GM18508 (cell line): ENCODE results near the gene PTMS.

Experiments
- ATAC-seq: cut with Tn5 transposase; IDR thresholded peaks from one replicate; pipeline ENCODE4 v1.9.1; 2021; ENCODE audit warnings: moderate number of reproducible peaks; ENCODE audit not compliant: insufficient read depth, unreplicated experiment

Gene PTMS

GRCh38 chr12:6784761-6785160, 18.6 kb downstream of the PTMS start:
- ATAC-seq, result no peak

- ATAC-seq, result no peak
Measured at GRCh38 chr12:6786416-6787094, 20.4 kb downstream of the PTMS start.

- ATAC-seq, result no peak
Measured at GRCh38 chr12:6787309-6787708, 21.1 kb downstream of the PTMS start.

- ATAC-seq, result no peak
Measured at GRCh38 chr12:6788972-6789924, 23.1 kb downstream of the PTMS start, which contains the start of gene CD4. CD4 (plus strand) TSS chr12:6789528; CDS start chr12:6800139, 10,611 bp downstream.

- ATAC-seq, result no peak
Measured at GRCh38 chr12:6790496-6791150, 24.5 kb downstream of the PTMS start.

- no peak for ATAC-seq
Measured at GRCh38 chr12:6791931-6792520, 25.9 kb downstream of the PTMS start.

- no peak for ATAC-seq
Measured at GRCh38 chr12:6792522-6793201, 26.5 kb downstream of the PTMS start.

- ATAC-seq, result no peak
Measured at GRCh38 chr12:6795088-6795487, 28.9 kb downstream of the PTMS start.

GRCh38 chr12:6796576-6796975, 30.4 kb downstream of the PTMS start:
- ATAC-seq, result no peak

GRCh38 chr12:6799147-6799546, 33.0 kb downstream of the PTMS start:
- ATAC-seq, result no peak

GRCh38 chr12:6807170-6807569, 41.0 kb downstream of the PTMS start:
- no peak for ATAC-seq

GRCh38 chr12:6809056-6809455, 42.9 kb downstream of the PTMS start:
- no peak for ATAC-seq

- no peak for ATAC-seq
Measured at GRCh38 chr12:6810758-6811157, 44.6 kb downstream of the PTMS start.

- ATAC-seq, result no peak
Measured at GRCh38 chr12:6813363-6813762, 47.2 kb downstream of the PTMS start.

- no peak for ATAC-seq
Measured at GRCh38 chr12:6816598-6816997, 50.4 kb downstream of the PTMS start.

GRCh38 chr12:6817098-6817497, 50.9 kb downstream of the PTMS start:
- ATAC-seq, result no peak

GRCh38 chr12:6817662-6818157, 51.5 kb downstream of the PTMS start:
- no peak for ATAC-seq

GRCh38 chr12:6818222-6818621, 52.1 kb downstream of the PTMS start:
- ATAC-seq, result no peak

- ATAC-seq, result no peak
Measured at GRCh38 chr12:6818645-6819044, 52.5 kb downstream of the PTMS start.
